GM12878 (cell line): ENCODE data around the gene ATP6V1C2. TPM values are rescaled to one million over a fixed set of nuclear protein-coding genes. Genes with fewer than 3 reads are reported as not detected.

Experiments used
- ATAC-seq: fragments of 200-7000 bp; cut with Tn5 transposase; 3 replicates; pipeline ENCODE4 v1.9.1; 2020; ENCODE audit warnings: mild to moderate bottlenecking, moderate library complexity
- BruUV-seq: library from RNA; stranded (reverse); fragments of 400-500 nt; replicated peaks from 2 replicates; lab custom pipeline; 2021; lab: Mats Ljungman, UMichigan
- CTCF ChIA-PET: fragments of 300-600 bp; sonication (Branson Sonifier 250); formaldehyde crosslinking; extraction: SDS; loops from one replicate; lab custom pipeline; 2021; ENCODE audit warnings: inconsistent platforms; lab: Yijun Ruan, JAX
- POLR2A ChIA-PET: fragments of 350-600 bp; formaldehyde crosslinking; extraction: SDS; loops from one replicate; lab custom pipeline; 2021; ENCODE audit warnings: inconsistent platforms; lab: Charles Lee
- RAD21 ChIA-PET: fragments of 300-600 bp; sonication (Branson Sonifier 250); formaldehyde crosslinking; loops from one replicate; lab custom pipeline; 2023; ENCODE audit warnings: antibody characterized with exemption; ENCODE audit not compliant: unreplicated experiment; lab: Charles Lee
- SMC1A ChIA-PET: fragments of 300-600 bp; sonication (Branson Sonifier 250); formaldehyde crosslinking; loops from one replicate; lab custom pipeline; 2023; ENCODE audit not compliant: unreplicated experiment, uncharacterized antibody; lab: Charles Lee
- DNase-seq: peaks from one replicate; pipeline ENCODE4 v3.0.0-alpha.2; 2011; ENCODE audit warnings: low read depth, low spot score
- FAIRE-seq: peaks from 3 replicates; lab custom pipeline; 2011; peaks lifted over from hg19 to GRCh38; lab: Jason Lieb, UNC
- H2AFZ ChIP-seq: 2 replicates; pipeline ENCODE4 v1.6.0; 2011; ENCODE audit warnings: low read depth, low read length, control low read depth; ENCODE audit not compliant: control insufficient read depth
- H3K27ac ChIP-seq: 2 replicates; pipeline ENCODE4 v1.5.1; 2011; ENCODE audit warnings: control low read depth; ENCODE audit not compliant: control insufficient read depth, insufficient read depth
- H3K27me3 ChIP-seq, 2 experiments: replicated peaks in 1 of 2; 2 replicates each; pipeline versions ENCODE4 v1.6.0 to v1.6.1; 2011; ENCODE audit warnings: low read length in 1 of 2; ENCODE audit not compliant: control insufficient read depth in 2 of 2, insufficient read depth in 2 of 2
- H3K36me3 ChIP-seq, 2 experiments: 2 replicates each; pipeline ENCODE4 v1.5.1; 2011; ENCODE audit warnings: low read length in 1 of 2; ENCODE audit not compliant: control insufficient read depth in 2 of 2, insufficient read depth in 2 of 2
- H3K4me1 ChIP-seq: 2 replicates; pipeline ENCODE4 v1.6.1; 2011; ENCODE audit warnings: mild to moderate bottlenecking, low read length, moderate library complexity, mixed read lengths; ENCODE audit not compliant: control insufficient read depth, insufficient read depth
- H3K4me2 ChIP-seq: 2 replicates; pipeline ENCODE4 v1.6.0; 2011; ENCODE audit warnings: control low read depth; ENCODE audit not compliant: control insufficient read depth, insufficient read depth
- H3K4me3 ChIP-seq: fragments of 200-600 bp; sonication (generic); 2 replicates; pipeline ENCODE4 v1.5.1; 2016
- H3K79me2 ChIP-seq: 2 replicates; pipeline ENCODE4 v1.6.0; 2011; ENCODE audit warnings: low read length; ENCODE audit not compliant: control insufficient read depth, insufficient read depth
- H3K9ac ChIP-seq: 2 replicates; pipeline ENCODE4 v1.8.0; 2011; ENCODE audit warnings: low read length, control low read depth, mixed read lengths; ENCODE audit not compliant: control insufficient read depth, insufficient read depth
- H3K9me3 ChIP-seq: replicated peaks from 3 replicates; pipeline ENCODE4 v1.5.1; 2011; ENCODE audit warnings: mild to moderate bottlenecking, low read length; ENCODE audit not compliant: control insufficient read depth, insufficient read depth
- H4K20me1 ChIP-seq: 2 replicates; pipeline ENCODE4 v1.6.0; 2011; ENCODE audit not compliant: control insufficient read depth, insufficient read depth
- CBX3 ChIP-seq: fragments of 200-600 bp; sonication (generic); IDR thresholded peaks from 2 replicates; pipeline ENCODE4 v1.6.1; 2016; ENCODE audit warnings: low read depth, borderline replicate concordance
- HDAC6 ChIP-seq: fragments of 200-600 bp; sonication (generic); IDR thresholded peaks from one replicate; pipeline ENCODE4 v1.8.0; 2017; ENCODE audit warnings: antibody characterized with exemption; ENCODE audit not compliant: unreplicated experiment
- LARP7 ChIP-seq: fragments of 450-650 bp; IDR thresholded peaks from 2 replicates; pipeline ENCODE4 v1.6.1; 2017; ENCODE audit warnings: mild to moderate bottlenecking
- MXI1 ChIP-seq: fragments of 150-350 bp; IDR thresholded peaks from 2 replicates; pipeline ENCODE4 v1.6.1; 2011; ENCODE audit warnings: low read depth, mild to moderate bottlenecking, inconsistent platforms, low read length, improper control_type of control experiment
- NBN ChIP-seq: fragments of 450-650 bp; IDR thresholded peaks from 2 replicates; pipeline ENCODE4 v1.6.1; 2016
- NFIC ChIP-seq: IDR thresholded peaks from 2 replicates; pipeline ENCODE4 v1.6.1; 2012; ENCODE audit warnings: low read depth, mild to moderate bottlenecking, inconsistent platforms, low read length, moderate library complexity
- NR2C1 ChIP-seq: fragments of 450-650 bp; IDR thresholded peaks from 2 replicates; pipeline ENCODE4 v1.6.1; 2017; ENCODE audit warnings: antibody characterized with exemption, mild to moderate bottlenecking, moderate library complexity
- RB1 ChIP-seq: fragments of 450-650 bp; formaldehyde crosslinking; IDR thresholded peaks from 2 replicates; pipeline ENCODE4 v1.6.1; 2017; ENCODE audit warnings: mild to moderate bottlenecking, borderline replicate concordance
- SRF ChIP-seq, 2 experiments: IDR thresholded peaks; 2 replicates each; pipeline ENCODE4 v1.6.1; 2011; ENCODE audit warnings: low read depth in 2 of 2, low read length in 2 of 2, mild to moderate bottlenecking in 1 of 2, moderate library complexity in 1 of 2
- ZNF384 ChIP-seq: IDR thresholded peaks from 2 replicates; pipeline ENCODE4 v1.6.1; 2012; ENCODE audit warnings: low read depth, mild to moderate bottlenecking, low read length, improper control_type of control experiment, borderline replicate concordance
- WGBS: methylation state at CpG from one replicate; pipeline ENCODE4 v1.1.6; 2016; ENCODE audit warnings: low lambda C conversion rate; ENCODE audit not compliant: insufficient replicate concordance, insufficient coverage; ENCODE audit errors: missing lambda C conversion rate; 5-methylcytosine and 5-hydroxymethylcytosine counted together
- in situ Hi-C: fragments of 300-500 bp; cut with MboI; formaldehyde crosslinking; loops from 9 replicates; pipeline ENCODE4 v1.14.3; 2018; ENCODE audit warnings: mixed read lengths
- intact Hi-C: fragments of 100-400 bp; cut with micrococcal nuclease; formaldehyde crosslinking; loops from one replicate; pipeline ENCODE4 v1.14.2; 2022; ENCODE audit not compliant: unreplicated experiment
- polyA plus RNA-seq, 11 experiments: library from polyadenylated mRNA; depleted of rRNA in 4 of 11; unstranded in 6 of 11; stranded (reverse) in 5 of 11; fragments of >200 nt; fragmentation: Nextera tagmentation in 4 of 11; fragmentation: Illumina TruSeq in 1 of 11; extraction: Ambion mirVana in 4 of 11; extraction: Trizol in 1 of 11; gene quantifications; 1 replicate in 1 of 11; 2 replicates in 10 of 11; pipeline versions ENCODE4 v1.2.1 to v1.2.3, GENCODE V29; 2011 to 2016; ENCODE audit warnings: inconsistent platforms in 2 of 11, missing spikeins in 2 of 11, low read depth in 1 of 11
- total RNA-seq, 4 experiments: library from RNA; depleted of rRNA in 3 of 4; stranded (reverse); fragments of >200 nt in 3 of 4; fragmentation: Illumina TruSeq in 1 of 4; extraction: Trizol in 1 of 4; gene quantifications; 2 replicates each; pipeline versions ENCODE4 v1.2.1 to v1.2.3, GENCODE V29; 2013 to 2021
- TF ChIP-seq, protein P1 (sequence below): fragments of 450-650 bp; IDR thresholded peaks from 2 replicates; pipeline ENCODE4 v1.6.1; 2017; ENCODE audit warnings: mild to moderate bottlenecking, moderate library complexity
- TF ChIP-seq, protein P2 (sequence below): fragments of 450-650 bp; IDR thresholded peaks from 2 replicates; pipeline ENCODE4 v1.6.1; 2017; ENCODE audit warnings: borderline replicate concordance
- TF ChIP-seq, protein P3 (sequence below): fragments of 450-650 bp; formaldehyde crosslinking; IDR thresholded peaks from 2 replicates; pipeline ENCODE4 v1.4.0; 2022; ENCODE audit warnings: mild to moderate bottlenecking, moderate library complexity
- TF ChIP-seq, protein P4 (sequence below): fragments of 450-650 bp; IDR thresholded peaks from 2 replicates; pipeline ENCODE4 v1.6.1; 2016; ENCODE audit warnings: mild to moderate bottlenecking

The ATP6V1C2 gene
- total and polyA plus RNA-seq, 10 of the 15 experiments (the other 5 are each of a cell fraction or from before 2014, with no cell fraction given) = 0.04 to 1.5 (median 0.24) TPM; not detected in 1

DNA sequence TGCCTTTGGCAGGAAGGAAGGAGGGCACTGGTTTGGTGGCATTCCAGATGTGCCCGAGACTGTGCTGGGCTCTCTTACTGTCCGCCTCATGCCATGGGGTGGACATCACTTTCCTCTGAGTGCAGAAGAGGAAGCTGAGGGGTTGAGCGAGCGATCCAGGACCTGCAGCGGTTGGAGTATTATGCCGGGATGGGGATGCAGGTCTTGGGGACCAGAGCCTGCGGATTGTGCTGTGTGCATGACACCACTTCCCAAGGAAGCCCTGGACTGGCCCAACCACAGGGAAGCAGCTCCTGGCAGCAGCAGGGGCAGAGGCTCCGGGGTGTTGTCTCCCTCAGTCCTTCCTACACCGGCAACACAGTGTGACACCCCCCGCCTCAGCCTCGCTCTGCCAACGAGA is 44.5 kb downstream of the ATP6V1C2 start:
- 62% methylated on average over 12 of the region's 12 CpGs for WGBS
- Histone ChIP-seq H3K9ac (no peak overlapping the region), H3K4me2 (no peak overlapping the region), H2AFZ (no peak overlapping the region), H3K4me1 (no peaks in the 10 kb centered on the region), H3K27me3 (no peaks in the 10 kb centered on the region; a peak in 1 of 4 replicates), H3K4me3 (no peak overlapping the region), H4K20me1 (no peaks in the 10 kb centered on the region), H3K27ac (no peak overlapping the region), H3K79me2 (no peaks in the 10 kb centered on the region), H3K9me3 (no peaks in the 10 kb centered on the region), H3K36me3 (no peaks in the 10 kb centered on the region)
- in situ Hi-C loops (no loop called here), intact Hi-C loops (no loop called here)
- ChIA-PET POLR2A (no interaction called here), CTCF (no interaction called here), SMC1A (no interaction called here), RAD21 (no interaction called here)
- FAIRE-seq (no peak), DNase-seq (no peak), ATAC-seq (no peak)
- BruUV-seq = no TSS peak
- TF ChIP-seq HDAC6 (no peak), CBX3 (no peak), NR2C1 (no peak), RB1 (no peak), ZNF384 (no peak), MXI1 (no peak), NFIC (no peak), SRF (IDR thresholded peaks at IDR 0.05; ENCODE audit: low read depth in 2 of 2, low read length in 2 of 2) (no peak), LARP7 (no peak), NBN (no peak)
- TF ChIP-seq, protein P1, sequence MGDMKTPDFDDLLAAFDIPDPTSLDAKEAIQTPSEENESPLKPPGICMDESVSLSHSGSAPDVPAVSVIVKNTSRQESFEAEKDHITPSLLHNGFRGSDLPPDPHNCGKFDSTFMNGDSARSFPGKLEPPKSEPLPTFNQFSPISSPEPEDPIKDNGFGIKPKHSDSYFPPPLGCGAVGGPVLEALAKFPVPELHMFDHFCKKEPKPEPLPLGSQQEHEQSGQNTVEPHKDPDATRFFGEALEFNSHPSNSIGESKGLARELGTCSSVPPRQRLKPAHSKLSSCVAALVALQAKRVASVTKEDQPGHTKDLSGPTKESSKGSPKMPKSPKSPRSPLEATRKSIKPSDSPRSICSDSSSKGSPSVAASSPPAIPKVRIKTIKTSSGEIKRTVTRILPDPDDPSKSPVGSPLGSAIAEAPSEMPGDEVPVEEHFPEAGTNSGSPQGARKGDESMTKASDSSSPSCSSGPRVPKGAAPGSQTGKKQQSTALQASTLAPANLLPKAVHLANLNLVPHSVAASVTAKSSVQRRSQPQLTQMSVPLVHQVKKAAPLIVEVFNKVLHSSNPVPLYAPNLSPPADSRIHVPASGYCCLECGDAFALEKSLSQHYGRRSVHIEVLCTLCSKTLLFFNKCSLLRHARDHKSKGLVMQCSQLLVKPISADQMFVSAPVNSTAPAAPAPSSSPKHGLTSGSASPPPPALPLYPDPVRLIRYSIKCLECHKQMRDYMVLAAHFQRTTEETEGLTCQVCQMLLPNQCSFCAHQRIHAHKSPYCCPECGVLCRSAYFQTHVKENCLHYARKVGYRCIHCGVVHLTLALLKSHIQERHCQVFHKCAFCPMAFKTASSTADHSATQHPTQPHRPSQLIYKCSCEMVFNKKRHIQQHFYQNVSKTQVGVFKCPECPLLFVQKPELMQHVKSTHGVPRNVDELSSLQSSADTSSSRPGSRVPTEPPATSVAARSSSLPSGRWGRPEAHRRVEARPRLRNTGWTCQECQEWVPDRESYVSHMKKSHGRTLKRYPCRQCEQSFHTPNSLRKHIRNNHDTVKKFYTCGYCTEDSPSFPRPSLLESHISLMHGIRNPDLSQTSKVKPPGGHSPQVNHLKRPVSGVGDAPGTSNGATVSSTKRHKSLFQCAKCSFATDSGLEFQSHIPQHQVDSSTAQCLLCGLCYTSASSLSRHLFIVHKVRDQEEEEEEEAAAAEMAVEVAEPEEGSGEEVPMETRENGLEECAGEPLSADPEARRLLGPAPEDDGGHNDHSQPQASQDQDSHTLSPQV = no peak
- TF ChIP-seq, protein P2, sequence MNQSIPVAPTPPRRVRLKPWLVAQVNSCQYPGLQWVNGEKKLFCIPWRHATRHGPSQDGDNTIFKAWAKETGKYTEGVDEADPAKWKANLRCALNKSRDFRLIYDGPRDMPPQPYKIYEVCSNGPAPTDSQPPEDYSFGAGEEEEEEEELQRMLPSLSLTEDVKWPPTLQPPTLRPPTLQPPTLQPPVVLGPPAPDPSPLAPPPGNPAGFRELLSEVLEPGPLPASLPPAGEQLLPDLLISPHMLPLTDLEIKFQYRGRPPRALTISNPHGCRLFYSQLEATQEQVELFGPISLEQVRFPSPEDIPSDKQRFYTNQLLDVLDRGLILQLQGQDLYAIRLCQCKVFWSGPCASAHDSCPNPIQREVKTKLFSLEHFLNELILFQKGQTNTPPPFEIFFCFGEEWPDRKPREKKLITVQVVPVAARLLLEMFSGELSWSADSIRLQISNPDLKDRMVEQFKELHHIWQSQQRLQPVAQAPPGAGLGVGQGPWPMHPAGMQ = no peak
- TF ChIP-seq, protein P3, sequence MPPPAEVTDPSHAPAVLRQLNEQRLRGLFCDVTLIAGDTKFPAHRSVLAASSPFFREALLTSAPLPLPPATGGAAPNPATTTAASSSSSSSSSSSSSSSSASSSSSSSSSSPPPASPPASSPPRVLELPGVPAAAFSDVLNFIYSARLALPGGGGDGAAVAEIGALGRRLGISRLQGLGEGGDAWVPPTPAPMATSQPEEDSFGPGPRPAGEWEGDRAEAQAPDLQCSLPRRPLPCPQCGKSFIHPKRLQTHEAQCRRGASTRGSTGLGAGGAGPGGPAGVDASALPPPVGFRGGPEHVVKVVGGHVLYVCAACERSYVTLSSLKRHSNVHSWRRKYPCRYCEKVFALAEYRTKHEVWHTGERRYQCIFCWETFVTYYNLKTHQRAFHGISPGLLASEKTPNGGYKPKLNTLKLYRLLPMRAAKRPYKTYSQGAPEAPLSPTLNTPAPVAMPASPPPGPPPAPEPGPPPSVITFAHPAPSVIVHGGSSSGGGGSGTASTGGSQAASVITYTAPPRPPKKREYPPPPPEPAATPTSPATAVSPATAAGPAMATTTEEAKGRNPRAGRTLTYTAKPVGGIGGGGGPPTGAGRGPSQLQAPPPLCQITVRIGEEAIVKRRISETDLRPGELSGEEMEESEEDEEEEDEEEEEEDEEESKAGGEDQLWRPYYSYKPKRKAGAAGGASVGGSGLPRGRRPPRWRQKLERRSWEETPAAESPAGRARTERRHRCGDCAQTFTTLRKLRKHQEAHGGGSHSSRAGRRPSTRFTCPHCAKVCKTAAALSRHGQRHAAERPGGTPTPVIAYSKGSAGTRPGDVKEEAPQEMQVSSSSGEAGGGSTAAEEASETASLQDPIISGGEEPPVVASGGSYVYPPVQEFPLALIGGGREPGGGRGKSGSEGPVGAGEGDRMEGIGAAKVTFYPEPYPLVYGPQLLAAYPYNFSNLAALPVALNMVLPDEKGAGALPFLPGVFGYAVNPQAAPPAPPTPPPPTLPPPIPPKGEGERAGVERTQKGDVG (CRISPR knock-in tag) = no peak
- TF ChIP-seq, protein P4, sequence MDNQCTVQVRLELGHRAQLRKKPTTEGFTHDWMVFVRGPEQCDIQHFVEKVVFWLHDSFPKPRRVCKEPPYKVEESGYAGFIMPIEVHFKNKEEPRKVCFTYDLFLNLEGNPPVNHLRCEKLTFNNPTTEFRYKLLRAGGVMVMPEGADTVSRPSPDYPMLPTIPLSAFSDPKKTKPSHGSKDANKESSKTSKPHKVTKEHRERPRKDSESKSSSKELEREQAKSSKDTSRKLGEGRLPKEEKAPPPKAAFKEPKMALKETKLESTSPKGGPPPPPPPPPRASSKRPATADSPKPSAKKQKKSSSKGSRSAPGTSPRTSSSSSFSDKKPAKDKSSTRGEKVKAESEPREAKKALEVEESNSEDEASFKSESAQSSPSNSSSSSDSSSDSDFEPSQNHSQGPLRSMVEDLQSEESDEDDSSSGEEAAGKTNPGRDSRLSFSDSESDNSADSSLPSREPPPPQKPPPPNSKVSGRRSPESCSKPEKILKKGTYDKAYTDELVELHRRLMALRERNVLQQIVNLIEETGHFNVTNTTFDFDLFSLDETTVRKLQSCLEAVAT = no peak
